Pulmonary artery endothelial cell (primary cell): Measurements from ENCODE around the gene DDX27. TPM values are rescaled to one million over a fixed set of nuclear protein-coding genes. Genes with fewer than 3 reads are reported as not detected.
"Not testable (repeated sequence)": the region's sequence is repeated elsewhere in the genome, so short reads cannot be mapped to it uniquely, and the experiment has no call there.

Experiments used
- DNase-seq: peaks from one replicate; pipeline ENCODE4 v3.0.0-alpha.2; 2011; ENCODE audit warnings: low read depth, low spot score
- total RNA-seq: library from RNA; depleted of rRNA; stranded (reverse); fragments of >200 nt; gene quantifications from 2 replicates; pipeline ENCODE4 v1.2.3, GENCODE V29; 2014

Gene DDX27
- total RNA-seq, 1 donor from 2014 or later: 27.0 TPM

DNA sequence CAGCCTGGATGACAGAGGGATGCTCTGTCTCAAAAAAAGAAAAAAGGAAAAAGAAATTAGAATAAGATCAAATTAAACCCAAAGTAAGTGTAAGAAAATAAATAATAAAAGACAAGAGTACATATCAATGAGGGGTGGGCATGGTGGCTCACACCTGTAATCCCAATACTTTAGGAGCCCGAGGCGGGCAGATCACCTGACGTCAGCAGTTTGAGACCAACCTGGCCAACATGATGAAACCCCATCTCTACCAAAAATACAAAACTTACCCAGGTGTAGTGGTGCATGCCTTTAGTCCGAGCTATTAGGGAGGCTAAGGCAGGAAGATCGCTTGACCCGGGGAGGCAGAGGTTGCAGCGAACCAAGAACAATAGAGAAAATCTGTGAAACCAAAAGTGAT lies 16.2 kb upstream of the DDX27 start:
- DNase-seq: no peak

GRCh38 chr20:49203746-49204145 lies 15.5 kb upstream of the DDX27 start:
- DNase-seq: no peak

DNA sequence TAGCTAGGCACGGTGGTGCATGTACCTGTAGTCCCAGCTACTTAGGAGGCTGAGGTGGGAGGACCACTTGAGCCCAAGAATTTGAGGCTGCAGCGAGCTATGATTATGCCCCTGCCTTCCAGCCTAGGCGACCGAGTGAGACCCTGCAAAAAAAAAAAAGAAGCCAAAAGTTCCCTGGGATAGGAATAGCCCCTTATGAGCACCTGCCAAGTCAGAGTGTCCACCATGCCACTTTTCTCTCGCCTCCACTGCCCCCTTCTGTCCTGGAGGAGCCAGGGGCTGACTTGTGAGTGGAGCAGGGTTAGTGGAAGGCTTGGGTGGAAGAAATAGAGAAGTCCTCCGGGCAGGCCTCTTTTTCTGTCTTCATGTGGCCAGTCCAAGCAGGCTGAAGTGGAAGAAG lies 12.1 kb upstream of the DDX27 start:
- no peak for DNase-seq

DNA sequence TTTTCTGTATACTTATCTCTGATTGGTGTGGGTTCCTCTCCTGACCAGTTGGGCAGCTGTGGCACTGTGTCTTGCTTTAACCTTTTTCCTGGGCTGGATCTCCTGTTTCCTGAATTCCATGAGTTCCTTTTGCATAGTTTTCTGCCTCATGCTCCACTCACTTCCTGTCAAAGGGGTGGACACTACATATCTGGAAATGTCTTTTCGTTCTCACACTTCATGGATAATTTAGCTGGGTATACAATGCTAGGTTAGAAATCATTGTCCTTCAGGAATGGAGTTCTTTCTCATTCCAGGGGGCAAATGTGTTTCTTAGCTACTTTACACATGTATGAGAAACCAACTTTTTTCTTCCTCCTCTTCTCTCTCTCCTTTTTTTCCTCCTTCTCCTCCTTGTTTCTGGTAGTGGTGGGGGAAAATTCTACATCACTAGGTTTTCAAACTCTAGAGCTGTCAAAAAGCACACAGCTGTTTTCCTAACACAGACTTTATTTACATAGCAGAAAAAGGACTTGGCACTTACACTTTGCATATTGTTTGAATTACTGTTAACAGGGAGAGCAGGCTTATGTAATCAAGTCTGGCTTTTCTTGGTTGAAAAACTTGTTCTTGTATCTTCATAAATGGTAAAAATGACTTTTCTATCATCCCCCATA lies 9.0 kb upstream of the DDX27 start:
- no peak for DNase-seq

DNA sequence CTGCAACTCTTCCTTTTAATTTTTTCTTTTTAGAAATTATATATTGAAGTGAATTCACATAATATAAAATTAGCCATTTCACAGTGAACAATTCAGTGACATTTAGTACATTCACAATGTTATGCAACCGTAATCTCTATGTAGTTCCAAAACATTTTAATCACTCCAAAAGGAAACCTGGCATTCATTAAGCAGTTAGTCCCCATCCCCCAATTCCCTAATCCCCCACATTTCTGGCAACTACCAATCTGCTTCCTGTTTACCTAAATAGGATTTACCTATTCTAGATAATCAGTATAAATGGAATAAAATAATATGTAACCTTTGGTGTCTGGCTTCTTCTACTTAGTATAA lies 8.5 kb upstream of the DDX27 start:
- DNase-seq: no peak

- no peak for DNase-seq
Measured at GRCh38 chr20:49214571-49214970, 4.6 kb upstream of the DDX27 start.

DNA sequence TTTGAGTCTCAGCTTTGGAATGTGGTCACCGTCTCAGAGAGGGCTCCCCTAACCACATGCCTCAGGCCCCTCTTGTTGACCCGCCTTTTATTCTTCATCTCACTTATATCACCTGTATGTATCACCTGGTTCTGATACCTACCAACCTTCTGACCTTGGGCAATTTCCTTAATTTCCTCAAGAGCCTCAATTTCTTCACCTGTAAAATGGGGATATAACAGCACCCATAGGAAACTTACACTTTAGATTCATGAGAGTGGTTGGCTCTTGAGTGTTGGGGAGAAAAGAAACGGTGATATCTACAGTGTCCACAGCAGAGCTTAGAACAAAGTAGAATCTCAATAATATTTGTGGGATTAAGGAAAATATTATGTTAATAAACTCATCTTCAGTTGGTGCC lies 4.0 kb upstream of the DDX27 start:
- DNase-seq: no peak

DNA sequence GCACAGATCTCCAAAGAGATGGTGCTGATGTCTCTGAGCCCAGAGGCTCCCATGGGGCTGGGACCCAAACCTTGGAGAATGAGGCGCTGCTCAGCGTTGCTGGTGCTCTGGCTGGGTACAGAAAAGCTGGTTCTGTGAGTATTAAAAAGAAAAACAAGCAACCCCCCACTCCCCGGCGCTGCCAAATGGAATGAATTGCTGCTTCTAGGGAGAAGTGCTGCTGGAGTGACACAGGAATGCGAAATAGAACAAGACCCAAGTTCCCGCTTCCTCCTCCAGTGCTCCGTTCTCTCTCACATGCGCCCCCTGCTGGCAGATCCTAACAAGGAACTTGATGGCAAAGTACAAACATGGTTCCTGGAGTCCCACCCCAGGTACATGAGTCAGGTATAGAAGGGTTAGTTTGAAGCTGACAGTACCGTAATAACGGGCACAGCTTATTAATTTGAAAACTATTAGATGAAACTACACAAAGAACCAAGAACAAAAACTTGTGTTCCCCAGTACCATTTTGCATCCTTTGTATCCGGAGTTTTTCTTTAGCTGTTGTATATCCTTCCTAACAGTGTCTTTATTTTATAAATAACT lies 2.1 kb upstream of the DDX27 start:
- peak; percentile 63 for DNase-seq

GRCh38 chr20:49218739-49219090 lies 501 bp upstream of the DDX27 start:
- not testable (repeated sequence) for DNase-seq

GRCh38 chr20:49219924-49220831 lies 962 bp downstream of the DDX27 start:
- DNase-seq: no peak

DNA sequence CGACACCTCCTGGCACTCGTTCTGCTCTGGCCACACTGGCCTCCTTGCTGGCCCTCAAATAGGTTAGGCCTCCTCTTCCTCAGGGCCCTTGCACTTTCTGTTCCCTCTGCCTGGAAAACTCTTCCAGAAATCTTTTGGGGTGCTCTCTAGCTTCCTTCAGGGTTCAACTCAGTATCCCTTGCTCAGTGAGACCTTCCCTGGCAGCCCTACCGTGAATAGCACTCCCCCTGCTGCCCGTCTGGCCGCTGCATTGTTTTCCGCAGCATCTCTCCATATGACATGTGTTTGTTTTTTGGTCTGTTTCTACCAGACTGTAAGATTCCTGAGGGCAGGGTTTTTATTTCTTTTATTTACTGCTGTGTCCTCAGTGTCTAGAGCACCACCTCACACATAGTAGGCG lies 6.7 kb downstream of the DDX27 start:
- DNase-seq: no peak

- DNase-seq: no peak
Measured at GRCh38 chr20:49228676-49229075, 9.5 kb downstream of the DDX27 start.

GRCh38 chr20:49229381-49229780 lies 10.2 kb downstream of the DDX27 start:
- DNase-seq: no peak

GRCh38 chr20:49230021-49230420 lies 10.8 kb downstream of the DDX27 start:
- DNase-seq: no peak

GRCh38 chr20:49230561-49231133 lies 11.4 kb downstream of the DDX27 start:
- DNase-seq: no peak

GRCh38 chr20:49231471-49231870 lies 12.3 kb downstream of the DDX27 start:
- DNase-seq: no peak

GRCh38 chr20:49233226-49233625 lies 14.0 kb downstream of the DDX27 start:
- no peak for DNase-seq

- DNase-seq: no peak
Measured at GRCh38 chr20:49234831-49235230, 15.6 kb downstream of the DDX27 start.

DNA sequence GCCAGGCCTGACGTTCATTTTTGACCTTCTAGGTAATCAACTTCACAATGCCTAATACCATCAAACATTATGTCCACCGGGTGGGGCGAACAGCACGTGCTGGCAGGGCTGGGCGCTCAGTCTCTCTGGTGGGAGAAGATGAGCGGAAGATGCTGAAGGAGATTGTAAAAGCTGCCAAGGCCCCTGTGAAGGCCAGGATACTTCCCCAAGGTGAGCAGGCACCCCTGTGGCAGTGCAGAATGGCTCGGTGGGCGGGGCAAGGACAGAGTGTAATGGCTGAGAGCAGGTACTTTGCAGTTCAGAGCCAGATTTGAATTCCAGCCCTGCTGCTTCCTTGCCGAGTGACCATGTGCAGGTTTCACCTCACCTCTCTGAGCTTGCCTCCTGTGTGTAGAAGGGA lies 17.1 kb downstream of the DDX27 start:
- DNase-seq: no peak

DNA sequence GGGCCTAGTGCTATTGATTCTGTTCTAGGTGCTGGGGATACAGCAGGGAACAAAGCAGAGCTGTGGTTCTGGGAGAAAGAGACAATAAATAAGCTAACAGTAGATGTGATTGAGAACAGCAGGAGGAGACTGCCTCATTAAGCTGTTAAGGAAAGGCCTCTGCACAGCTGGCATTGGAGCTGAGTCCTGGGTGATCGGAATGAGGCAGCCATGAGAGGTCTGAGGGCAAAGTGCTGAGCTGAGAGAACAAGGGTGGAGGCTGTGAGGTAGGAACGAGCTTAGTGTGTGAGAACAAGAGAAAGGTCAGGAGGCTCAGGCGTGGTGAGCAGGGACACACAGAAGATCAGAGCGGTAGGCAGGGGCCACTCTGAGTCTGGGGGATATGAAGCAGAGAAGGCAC lies 18.3 kb downstream of the DDX27 start:
- no peak for DNase-seq

GRCh38 chr20:49245921-49246740 lies 26.9 kb downstream of the DDX27 start:
- DNase-seq: peak; percentile 30
